ENCODE results near the gene OLA1.
A peak's percentile ranks its signal among the peaks of the same experiment; 100 is the strongest.

DNA sequence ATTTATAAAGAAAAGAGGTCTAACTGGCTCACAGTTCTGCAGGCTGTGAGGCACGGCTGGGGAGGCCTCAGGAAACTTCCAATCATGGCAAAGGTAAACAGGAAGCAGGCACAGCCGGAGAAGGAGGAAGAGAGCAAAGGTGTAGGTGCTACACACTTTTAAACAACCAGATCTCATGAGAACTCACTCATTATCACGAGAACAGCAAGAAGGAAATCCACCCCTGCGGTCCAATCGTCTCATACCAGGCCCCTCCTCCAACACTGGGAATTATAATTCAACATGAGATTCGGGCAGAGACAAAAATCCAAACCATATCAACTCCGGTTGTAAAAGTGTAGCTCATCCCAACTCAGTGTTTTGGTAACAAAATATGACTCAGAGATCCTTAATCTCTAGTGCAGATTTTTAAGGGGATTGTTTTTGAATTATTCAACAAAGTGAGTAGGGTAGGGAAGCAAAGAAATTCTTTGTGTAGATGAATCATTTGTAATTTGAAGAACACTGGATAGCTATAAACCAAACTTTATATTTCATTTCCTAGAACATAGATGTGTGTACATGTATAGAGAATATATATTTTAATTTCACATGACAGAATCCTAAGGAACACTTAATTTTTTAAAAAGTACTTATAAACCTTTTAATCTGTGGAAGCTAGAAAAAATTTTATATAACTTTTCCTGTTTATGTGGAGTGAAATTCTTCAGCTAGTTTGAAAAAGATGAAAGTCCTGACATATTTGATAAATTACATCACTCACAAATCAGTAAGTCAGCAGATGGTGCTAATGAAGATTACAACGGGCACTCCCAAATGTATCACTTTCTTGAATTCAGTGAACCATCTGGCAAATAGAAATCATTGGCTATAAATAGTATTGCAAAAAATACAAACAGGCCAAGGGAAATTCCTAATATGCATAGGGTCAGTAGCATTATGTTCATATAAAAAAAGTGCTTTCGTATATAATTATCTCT, 130.1 kb downstream of the OLA1 start:
- TF ChIP-seq HOMEZ (CRISPR knock-in tag; IDR thresholded peaks at IDR 0.05; ENCODE audit: low read depth) (peak; percentile 43; the same call in 1 of the 2 replicates), CTCF (CRISPR knock-in tag; IDR thresholded peaks at IDR 0.05) (no peak), ZMYM4 (CRISPR knock-in tag; IDR thresholded peaks at IDR 0.05) (no peak), KLF15 (CRISPR knock-in tag; IDR thresholded peaks at IDR 0.05; ENCODE audit: borderline replicate concordance) (no peak)

Measured in HepG2 (cell line).